LNCAP (cell line): ENCODE measurements around the gene PMEPA1.

Experiments
- TF ChIP-seq, protein P1 (sequence below): fragments of 450-650 bp; IDR thresholded peaks from 2 replicates; pipeline ENCODE4 v1.5.1; 2017; ENCODE audit warnings: mild to moderate bottlenecking

The PMEPA1 gene

DNA sequence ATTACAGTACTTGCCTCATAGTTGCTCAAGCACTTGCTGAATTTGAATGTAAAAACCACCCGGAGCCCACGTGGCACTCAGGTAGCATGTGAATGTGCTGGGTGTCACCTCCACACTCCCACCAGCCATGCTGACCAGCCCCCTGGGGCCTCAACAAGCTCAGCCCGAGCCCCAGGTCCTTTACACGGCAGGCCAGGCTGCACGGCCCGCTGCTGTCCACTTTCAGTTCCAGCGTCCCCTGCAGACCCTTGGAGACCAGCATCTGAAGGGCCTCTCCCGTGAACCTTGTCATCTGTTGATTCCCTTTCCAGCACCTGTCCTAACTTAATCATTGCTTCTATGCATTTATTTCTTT lies 56.3 kb downstream of the PMEPA1 start:
- TF ChIP-seq, protein P1, sequence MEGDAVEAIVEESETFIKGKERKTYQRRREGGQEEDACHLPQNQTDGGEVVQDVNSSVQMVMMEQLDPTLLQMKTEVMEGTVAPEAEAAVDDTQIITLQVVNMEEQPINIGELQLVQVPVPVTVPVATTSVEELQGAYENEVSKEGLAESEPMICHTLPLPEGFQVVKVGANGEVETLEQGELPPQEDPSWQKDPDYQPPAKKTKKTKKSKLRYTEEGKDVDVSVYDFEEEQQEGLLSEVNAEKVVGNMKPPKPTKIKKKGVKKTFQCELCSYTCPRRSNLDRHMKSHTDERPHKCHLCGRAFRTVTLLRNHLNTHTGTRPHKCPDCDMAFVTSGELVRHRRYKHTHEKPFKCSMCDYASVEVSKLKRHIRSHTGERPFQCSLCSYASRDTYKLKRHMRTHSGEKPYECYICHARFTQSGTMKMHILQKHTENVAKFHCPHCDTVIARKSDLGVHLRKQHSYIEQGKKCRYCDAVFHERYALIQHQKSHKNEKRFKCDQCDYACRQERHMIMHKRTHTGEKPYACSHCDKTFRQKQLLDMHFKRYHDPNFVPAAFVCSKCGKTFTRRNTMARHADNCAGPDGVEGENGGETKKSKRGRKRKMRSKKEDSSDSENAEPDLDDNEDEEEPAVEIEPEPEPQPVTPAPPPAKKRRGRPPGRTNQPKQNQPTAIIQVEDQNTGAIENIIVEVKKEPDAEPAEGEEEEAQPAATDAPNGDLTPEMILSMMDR: no peak

DNA sequence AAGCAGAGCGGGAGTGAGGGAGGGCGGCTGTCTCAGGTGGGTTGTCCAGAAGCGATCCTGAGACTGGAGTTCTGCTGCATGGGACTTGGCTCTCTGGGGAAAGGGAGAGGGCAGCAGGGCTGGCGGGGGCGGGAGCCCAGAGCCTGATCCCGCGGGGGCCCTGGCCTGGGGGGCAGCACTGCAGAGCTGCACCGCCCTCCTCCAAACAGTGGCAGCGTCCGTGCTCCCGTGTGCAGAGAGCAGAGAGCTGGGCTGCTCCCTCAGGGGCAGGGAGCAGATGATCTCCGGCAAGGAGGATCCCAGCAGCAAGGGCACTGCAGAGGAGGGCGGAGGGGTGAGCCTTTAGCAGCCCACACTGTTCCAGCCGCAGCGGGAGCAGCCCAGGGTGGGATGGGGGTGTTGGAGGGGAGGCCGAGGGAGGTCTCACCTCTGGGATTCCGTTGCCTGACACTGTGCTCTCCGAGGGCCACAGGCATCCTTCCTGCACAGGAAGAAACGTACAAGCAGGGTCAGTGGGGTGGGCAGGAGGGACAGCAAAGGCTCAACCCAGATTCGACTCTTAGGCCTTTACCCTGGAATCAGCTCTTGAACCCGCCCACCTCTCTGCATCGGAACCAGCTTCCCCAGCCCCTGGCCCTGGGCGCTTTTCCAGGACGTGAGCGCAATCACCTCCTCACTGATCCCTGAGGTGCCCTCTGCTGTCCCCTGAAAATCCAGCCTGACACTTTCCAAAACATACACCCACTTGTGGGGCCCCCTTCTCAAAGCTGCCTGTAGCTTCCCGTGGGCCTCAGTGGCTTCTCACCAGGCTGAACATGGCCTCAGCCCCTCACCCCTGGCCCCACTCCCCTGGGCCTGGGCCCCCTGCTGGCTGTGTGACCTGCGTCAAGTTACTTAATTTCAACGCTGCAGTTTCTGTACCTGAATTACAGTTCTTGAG lies 56.9 kb downstream of the PMEPA1 start:
- TF ChIP-seq, protein P1: no peak

DNA sequence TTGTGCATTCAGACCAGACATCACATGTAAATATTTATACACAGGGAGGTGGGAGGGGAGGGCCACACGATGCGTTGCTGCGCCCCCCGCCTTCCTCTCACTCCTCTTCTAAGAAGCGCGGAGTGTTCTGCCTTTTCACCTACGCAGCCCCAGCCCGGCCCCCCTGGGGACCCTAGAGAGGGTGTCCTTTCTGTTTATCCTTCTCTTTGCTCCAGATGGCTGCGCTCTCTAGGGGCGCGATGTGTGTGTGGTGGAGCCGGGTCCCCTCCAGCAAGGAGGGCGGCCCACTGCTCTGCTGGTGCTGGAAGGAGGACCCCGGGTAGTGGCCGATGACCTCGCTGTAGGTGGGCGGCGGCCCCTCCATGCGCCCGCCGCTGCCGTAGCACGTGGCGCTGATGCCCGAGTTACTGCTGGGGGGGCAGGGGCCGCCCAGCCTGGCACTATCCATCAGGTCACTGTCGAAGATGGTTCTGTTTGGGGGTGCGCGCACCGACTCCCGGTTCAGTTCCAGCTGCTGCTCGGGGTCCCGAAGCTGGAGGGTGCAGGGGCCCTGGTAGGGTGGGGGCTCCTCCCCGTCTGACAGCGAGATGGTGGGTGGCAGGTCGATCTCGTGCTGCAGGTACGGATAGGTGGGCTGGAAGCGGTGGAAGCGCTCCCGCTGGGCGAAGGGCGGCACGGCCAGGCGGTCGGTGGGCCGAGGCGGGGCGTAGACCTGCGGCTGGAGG lies 57.8 kb downstream of the PMEPA1 start:
- TF ChIP-seq, protein P1: no peak

DNA sequence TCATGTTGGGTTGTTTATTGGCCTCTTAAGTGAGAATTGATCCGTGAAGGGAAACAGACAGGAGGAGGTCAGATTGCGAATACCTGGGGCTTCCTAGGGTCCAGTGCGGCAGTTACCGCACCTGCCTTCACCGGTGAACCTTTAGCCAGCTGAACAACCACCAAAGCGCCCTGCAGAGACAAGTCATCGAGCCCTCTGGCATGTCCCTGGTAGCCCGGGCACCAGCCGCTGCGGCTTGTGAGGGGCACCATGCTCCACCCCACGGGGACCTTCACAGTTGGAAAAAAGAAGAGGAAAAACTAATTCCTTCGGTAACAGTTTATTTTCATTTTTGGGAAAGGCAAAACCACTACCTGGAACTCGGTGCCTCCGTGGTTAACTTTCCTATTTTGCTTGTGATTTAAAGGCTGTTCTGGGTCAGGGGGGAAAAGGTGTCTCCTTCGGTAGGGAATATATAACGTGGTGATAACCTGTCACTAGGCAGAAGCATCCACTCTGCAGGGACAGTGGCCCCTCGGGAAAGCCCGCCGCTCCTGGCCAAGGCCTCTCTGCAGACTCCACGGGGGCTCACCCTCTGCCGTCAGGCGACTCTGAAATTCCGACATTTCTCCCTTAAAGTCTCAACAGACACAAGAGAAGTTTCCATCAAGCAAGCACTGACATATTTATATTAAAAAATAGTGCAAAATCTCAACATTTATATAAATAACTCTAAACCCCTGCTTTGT lies 58.9 kb downstream of the PMEPA1 start:
- TF ChIP-seq, protein P1: no peak

DNA sequence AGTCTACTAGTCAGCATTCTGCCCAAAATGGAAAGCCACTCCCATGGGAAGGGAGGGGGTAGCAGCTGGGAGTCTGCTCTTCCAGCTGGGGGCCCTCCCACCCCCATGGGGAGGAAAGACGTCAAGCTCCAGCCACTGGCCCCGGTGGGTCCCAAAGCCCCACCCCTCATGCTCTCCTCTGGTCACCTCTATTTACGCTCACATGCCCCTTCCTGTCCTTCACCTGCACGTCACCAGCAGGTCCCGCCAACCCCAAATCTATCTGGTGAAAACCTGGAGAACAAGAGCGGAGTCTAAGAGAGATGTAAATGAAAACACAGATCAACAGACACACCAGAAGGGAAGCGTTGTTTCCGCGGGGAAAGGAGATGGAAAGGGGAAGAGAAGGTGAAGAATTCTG lies 59.5 kb downstream of the PMEPA1 start:
- TF ChIP-seq, protein P1: no peak

DNA sequence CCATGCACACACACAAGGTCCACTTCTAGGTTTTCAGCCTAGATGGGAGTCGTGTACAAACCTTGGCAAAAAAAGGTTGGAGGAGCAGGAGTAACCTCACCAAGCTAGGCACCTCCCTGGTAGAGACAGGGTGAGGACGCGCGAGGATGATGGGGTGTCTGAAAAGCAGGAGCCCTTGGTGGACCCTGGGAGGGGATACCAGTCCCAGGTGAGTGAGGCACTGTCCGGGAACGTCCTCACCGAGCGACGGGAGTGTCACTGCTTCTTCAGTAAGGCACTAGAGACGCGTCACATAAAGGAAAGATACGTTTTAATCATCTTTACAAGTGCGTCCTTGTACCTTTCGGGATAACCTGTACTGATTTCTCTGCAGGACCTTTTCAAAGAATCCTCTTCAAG lies 60.2 kb downstream of the PMEPA1 start:
- TF ChIP-seq, protein P1: no peak

DNA sequence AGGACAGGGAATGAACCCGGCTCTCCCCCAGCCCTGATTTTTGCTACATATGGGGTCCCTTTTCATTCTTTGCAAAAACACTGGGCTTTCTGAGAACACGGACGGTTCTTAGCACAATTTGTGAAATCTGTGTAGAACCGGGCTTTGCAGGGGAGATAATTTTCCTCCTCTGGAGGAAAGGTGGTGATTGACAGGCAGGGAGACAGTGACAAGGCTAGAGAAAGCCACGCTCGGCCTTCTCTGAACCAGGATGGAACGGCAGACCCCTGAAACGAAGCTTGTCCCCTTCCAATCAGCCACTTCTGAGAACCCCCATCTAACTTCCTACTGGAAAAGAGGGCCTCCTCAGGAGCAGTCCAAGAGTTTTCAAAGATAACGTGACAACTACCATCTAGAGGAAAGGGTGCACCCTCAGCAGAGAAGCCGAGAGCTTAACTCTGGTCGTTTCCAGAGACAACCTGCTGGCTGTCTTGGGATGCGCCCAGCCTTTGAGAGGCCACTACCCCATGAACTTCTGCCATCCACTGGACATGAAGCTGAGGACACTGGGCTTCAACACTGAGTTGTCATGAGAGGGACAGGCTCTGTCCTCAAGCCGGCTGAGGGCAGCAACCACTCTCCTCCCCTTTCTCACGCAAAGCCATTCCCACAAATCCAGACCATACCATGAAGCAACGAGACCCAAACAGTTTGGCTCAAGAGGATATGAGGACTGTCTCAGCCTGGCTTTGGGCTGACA lies 60.8 kb downstream of the PMEPA1 start:
- TF ChIP-seq, protein P1: no peak
